Central memory CD4-positive, alpha-beta T cell (primary cell): ENCODE data around the gene PPM1G.
A peak's percentile ranks its signal among the peaks of the same experiment; 100 is the strongest.

Experiments
- DNase-seq: peaks from one replicate; pipeline ENCODE4 v3.0.0; 2022

The PPM1G gene

DNA sequence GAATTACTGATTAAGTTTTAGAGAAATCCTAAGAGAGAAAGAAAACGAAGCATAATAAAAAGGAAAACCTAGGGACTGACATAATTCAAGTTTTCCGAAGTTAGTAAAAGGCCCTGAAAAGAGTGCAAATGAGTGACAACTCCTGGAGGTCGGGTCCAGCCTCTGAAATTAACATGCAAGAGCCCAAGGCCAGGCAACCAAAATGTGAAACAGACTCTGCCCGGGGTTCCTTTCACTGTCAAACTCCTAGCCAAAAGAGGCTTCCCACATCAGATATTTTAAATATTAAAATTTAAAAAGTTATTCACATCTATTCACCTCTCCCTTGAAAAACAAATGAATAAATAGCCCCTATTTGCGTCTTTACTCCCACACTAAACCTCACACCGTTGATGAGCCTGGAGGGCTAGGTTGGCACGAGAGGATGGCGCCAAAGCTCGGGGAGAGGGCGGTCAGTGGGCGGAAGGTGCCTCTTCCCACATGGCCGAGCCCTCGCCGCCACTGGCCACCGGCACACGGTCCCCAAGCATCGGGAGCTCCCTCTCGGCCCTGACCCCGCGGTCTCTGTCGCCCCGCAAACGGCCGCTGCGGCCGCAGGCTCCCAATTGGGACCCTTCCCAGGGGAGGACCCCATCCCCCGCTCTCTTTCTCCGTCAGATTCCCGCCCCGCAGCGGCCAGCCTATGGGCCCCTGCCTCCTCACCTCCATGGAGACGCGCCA, 630 bp downstream of the PPM1G start:
- DNase-seq = no peak

DNA sequence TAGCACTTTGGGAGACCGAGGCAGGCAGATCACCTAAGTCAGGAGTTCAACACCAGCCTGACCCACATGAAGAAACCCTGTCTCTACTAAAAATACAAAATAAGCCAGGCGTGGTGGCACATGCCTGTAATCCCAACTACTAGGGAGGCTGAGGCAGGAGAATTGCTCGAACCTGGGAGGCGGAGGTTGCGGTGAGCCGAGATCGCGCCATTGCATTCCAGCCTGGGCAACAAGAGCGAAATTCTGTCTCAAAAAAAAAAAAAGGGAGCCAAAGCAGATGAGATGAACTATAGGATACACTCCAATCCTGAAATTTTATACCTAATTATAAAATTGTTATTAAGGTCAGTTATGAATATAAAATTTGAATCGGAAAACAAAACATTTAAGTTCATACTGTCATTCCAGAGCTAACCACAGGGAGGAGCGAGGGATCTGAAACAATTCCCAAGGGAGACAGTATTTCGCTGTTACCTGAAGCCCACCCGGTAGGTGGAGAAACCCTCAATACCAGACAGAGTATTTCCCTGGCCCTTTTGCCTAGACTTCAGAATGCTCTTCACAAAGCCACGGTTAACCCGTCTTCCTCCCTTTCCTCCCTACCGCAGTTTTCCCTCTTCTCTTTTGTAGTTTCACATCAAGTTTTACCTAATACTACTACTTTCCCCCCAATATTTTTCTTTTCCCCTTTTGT, 1.4 kb downstream of the PPM1G start:
- no peak for DNase-seq

DNA sequence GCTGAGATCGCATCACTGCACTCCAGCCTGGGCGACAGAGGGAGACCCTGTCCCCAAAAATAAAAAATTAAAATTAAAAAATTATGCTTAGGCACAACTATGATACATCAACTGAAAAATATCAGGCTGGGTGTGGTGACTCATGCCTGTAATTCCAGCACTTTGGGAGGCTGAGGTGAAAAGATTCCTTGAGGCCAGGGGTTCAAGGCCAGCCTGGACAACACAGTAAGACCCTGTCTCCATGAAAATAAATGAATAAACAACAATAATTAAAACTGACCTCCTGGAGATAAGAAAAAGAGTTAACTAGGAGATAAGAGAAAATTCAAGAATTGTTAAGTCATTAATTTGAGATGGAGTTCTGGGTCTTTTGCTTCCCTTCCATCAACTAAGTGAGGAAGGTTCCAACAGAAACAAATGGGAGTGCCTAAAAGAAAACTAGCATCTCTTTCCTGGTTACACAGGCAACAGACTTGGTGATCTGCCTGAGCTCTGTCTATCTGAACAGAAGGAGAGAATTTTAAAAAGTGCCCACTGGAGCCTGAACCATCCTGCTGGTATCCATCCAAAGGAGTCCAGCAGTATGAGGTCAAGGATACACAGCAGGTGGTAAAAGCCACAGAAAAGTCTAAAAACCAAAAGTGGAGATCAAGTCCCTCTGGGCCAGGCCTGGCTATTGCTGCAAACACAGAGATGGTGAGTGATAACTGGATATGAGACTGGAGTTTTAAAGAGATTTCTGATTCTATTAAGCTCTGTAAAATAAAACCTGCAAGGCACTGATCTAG, 8.8 kb downstream of the PPM1G start:
- no peak for DNase-seq

DNA sequence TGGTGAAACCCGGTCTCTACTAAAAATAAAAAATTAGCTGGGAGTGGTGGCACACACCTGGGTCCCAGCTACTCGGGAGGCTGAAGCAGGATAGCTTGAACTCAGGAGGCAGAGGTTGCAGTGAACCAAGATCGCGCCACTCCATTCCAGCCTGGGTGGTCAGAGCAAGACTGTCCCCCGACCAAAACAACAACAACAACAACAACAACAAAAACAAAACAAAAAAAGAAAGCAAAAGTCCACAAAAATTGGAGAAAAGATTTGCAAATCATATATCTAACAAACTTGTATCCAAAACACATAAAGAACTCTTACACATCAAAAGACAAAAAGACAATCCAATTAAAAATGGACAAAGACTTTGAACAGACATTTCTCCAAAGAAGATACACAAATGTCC, 10.4 kb downstream of the PPM1G start:
- DNase-seq = no peak

DNA sequence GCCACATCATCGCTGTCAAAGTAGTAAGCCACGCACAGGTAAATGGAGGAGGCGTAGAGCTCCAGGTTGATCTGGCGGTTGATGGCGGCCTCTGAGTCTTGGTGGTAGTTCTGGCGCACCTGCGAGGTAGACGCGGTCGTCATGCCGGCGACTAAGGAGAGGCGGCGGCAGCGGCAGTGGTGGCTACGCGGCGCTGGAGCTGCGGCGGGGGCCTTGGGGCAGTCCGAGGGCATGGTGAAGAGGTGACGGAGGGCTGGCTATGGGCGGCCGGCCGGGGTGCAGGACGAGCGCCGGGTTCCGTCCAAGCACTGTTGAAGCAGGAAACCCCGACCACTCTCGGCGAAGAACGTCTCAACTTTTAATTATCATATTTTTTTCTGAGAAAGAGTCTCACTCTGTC, 16.2 kb downstream of the PPM1G start:
- no peak for DNase-seq

DNA sequence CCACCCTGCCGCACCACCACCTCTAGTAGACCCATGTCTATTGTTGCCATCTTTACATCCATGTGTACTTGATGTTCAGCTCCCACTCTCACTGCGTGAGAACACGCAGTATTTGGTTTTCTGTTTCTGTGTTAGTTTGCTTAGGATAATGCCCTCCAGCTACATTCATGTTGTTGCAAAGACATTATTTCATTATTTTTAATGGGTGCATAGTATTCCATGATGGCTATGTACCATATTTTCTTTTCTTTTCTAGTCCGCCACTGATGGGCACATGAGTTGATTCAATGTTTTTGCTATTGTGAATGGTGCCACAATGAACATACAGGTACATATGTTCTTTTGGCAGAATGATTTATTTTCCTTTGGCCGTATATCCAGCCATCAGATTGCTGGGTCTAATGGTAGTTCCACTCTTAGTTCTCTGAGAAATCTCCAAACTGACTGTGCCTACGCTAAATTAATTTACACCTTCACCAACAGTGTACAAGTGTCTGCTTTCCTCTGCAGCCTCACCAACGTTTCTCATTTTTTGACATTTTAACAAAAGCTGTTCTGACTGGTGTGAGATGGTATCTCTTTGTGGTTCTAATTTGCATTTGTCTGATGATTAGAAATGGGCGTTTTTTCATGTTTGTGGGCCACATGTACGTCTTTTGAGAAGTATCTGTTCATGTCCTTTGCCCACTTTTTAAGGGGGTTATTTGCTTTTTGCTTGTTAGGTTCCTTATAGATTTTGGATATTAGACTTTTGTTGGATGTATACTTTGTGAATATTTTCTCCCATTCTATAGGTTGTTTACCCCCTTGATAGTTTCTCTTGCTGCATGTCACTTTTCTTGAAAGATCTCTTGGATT, 18.3 kb downstream of the PPM1G start:
- peak; percentile 74 for DNase-seq

DNA sequence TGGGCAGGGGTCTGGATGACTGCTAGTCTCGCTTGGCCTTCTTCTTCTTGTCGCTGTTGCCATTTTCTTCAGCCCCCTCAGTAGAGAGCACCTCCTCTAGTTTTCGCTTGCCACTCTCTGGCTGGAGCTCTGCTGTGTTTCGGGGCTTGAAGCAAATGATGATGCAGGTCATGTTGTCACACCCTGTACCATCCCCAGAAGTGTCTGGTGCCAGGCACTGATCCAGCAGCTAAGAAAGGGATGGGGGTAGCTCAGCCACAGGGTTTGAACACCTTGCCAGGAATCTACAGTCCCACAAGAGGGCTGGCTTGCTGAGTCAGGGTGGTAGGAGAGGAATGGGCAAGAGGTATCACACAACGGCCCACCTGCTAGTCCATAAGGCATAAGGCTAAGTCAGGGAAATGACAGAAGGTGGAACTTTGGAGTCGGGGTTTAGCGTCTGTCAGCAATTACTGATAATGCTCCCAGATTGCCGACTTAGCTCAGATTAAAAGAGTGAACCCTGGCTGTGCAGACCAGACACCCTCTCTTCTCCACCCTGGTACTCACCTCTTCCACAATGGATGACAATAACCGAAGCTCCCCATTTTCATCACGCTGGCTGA, 27.7 kb downstream of the PPM1G start:
- DNase-seq = no peak

DNA sequence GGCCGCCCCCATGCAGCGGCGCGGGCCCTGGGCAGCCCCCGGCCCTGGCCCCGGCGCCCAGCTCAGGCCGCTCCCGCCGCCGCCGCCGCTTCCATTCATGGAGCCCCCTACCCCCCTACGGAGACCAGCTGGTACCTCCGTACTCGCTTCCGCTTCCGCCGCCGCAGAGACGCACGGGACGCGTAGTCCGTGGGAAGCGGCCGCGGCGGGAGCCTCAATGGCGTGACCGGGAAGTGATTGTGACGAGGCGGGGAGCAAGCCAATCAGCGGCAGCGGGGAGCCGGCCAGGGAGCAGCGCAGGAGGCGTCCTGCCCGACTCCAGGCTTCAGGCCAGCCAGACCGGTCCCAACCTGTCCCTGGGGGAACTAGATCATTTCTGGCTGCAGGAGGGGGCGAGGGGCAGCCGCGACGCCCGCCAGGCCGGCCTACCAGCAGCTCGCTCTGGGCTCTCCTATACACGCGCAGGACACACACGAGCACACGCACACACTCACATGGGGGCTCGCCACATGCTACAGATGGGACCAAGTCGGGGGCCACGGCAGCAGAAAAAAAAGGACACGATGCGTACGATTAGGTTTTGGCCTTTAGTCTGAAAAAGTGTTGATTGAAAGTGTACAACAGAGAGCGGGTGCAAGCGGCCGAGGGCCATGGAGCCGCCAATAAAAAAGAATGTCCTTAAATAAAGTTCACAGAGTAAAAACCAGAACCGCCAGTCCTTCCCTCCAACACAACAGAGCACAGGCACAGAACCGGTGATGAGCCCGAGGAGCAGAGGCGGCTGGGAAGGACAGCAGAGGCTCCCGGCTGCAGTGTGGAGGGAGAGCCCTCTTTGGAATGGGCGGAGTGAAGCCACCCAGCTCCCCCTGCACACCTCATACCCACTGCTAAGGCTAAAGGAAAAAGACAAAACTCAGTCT, 28.5 kb downstream of the PPM1G start, which contains the start of gene ZNF513:
ZNF513 (minus strand) TSS at position 109 of the 920 bp plus-strand sequence. CDS start 208 bp downstream, outside the sequence.
- DNase-seq = peak; percentile 81

DNA sequence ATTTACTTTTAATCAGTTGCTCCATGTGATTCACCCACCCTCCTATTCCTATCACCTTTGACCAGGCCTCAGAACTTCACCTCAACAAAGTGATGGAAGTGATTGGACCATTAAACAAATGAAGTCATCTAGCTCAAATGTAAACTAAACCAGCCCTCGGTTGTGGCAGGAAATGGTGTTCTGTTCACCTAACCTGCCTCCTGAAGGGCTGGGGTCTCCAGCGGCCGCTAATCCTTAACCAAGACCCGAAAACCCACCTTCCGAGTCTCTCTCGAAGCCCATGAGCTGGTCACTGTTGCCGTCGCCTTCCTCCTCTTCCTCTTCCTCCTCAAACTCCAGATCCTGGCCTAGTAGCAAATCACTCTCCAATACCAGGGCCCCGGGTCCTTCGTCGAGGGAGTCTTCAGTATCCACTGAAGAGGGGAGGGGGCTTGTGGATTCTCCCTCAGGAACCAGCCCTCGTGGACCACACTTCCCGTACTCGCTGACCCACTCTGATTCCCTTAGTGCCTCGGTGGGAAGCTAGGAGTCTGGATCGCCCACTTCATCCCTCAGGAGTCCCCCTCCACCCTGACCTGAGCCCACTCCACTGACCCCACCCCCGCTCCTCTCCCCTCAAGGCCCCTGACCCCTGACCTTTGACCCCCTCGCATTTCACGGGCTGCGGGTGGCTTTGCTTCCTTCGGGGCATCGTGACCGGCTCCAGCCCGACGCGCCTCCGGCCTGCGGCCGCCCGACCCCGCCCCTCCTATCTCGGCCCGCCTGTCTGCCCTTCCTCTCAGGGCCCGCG, 29.4 kb downstream of the PPM1G start:
- peak; percentile 24 for DNase-seq

DNA sequence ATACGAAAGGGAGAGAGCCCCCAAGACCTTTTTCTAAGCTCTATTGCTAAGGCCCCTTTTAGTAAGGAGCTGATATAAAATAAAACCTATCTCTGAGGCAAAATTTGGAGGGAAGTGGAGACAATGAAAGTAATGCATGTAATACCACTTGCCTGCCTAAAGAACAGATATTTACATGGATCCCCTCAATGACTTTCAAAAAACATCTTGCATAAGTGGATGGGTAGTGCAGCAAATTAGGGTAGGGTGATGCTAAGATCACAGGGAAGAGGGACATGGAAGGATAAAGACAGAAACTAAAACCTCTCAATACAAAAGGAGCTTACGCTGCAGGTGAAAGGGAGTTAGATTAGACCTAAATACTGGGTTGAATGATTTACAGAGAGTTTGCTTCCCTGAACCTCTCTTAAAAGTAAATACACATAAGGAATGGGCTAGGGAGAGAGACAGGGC, 30.0 kb downstream of the PPM1G start:
- no peak for DNase-seq

DNA sequence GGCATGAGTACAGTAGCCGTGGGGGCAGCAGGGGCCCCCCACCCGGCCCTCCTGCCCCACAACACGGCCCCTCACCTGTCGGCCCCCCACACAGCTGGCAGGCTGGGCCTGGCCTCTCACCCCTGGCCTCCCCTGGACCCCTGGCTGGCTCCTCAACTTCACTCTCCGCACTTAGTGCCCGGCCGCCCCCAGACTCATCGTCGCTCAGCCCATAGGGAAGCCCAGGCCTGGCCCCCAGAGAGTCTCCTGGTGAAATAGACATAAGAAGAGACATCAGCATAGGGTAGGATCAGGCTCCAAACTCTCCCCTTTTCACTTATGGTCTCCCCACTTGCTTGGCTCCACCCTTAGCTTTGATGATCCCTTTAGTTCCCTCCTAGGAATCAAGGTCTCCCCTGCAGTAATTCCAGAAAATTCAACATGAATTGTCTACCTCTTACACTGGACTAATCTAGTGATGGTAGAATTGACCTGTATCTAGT, 30.5 kb downstream of the PPM1G start:
- DNase-seq = no peak

DNA sequence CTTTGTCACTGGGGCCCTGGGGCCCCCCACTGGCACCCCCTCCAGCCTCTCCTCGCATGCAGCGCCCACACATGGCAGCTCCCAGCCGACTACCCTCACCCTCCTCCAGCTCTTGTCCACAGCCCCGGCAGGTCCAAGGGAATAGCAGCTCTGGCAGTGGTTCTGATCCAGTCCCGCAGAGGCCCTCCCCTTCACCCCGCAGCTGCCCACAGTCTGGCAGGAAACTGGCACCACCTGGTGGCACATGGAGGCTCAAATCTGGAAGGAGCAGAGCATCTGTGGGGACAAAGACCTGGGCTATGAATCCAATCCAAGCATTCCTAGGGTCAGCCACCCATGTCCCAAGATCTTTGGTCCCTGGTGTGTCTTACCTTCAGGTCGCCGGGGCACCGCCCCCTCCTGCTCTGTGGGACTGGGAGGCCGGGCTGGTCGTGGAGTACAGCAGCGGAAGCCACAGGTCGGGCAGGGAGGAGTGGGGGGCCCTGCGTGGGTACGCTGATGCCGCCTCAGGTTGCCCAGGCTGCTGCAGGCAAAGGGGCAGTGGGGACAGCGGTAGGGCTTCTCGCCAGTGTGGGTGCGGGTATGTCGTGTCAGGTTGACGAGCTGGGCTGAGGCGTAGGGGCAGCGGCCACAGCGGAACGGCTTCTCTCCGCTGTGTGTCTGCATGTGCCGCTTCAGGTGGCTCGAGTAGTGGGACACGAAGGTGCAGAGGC, 31.1 kb downstream of the PPM1G start:
- DNase-seq = no peak

DNA sequence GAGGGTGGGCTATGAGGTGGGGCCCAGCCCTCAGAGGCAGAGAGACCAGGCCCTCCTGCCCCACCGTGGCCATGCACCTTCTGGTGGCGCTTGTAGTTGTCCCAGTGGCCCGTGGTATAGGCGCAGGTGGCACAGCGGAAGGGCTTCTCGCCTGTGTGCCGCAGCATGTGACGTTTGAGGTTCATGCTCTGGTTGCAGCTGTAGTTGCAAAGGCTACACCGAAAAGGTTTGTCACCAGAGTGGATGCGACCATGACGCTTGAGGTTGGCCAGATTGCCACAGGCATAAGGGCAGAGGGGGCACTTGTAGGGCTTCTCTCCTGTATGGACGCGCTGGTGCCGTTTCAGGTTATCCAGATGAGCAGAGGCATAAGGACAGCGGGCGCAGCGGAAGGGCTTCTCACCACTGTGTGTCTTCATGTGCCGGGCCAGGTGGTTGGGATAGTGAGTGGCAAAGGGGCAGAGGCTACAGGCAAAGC, 31.7 kb downstream of the PPM1G start:
- no peak for DNase-seq

DNA sequence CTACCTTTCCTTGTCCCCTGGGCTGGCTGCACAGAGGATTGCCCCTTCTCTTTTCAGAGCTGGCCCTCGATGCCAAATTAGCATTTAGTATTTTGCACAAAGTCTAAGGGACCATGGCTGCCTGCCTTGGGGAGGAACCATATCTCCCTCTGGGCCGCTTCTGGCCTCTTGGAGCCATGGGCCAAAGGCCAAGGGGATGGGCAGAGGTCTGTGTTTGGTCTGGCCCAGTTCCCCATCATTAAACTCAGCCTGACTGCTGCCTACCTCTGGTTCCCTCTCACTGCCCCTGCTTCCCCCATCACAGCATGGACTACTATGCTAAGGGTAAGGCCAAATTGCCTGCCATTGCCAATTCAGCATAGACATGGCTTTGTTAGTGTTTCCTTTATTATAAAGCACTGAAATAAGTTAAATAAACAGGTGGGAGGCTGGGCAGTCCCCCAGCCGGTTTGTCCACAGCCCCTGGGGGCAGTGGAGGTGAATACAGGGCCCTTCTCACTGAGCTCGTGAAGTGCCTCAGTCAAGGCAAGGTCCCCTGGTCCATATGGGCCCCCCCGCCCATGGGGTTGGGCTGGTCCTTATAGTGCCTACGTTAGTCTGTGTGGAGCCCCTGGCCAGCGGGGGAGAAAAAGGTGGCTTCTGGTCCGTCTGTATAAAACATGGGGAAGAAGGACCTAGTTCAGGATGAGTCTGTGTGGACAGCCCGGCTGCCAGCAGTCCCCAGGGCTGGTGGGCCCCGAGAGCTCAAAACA, 32.3 kb downstream of the PPM1G start:
- DNase-seq = no peak

DNA sequence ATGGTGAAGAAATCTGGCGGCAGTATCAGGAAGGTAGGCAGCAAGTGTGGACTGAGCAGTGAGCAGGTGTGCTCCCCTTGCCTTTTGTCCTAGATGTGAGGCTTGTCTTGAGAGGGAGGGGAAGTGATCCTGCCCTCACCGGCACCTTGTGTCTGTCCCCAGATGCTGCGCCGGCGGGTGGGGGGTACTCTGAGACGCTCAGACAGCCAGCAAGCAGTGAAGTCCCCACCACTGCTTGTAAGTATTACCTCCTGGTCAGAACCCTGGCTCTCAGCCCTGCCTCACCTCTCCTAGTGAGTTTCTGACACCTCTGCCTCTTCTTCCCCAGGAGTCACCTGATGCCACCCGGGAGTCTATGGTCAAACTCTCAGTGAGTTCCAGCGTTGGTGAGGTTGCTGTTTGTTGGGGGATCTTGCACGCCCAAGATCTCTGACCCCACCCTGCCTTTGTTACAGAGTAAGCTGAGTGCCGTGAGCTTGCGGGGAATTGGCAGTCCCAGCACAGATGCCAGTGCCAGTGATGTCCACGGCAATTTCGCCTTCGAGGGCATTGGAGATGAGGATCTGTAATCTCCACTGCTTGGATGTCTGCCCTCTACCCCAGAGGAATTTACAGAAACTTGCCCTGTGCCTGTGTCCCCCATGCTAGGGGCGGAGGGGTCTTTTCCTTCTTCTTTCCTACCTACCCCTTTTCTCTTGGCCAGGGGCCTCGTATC, 33.1 kb downstream of the PPM1G start:
- no peak for DNase-seq

DNA sequence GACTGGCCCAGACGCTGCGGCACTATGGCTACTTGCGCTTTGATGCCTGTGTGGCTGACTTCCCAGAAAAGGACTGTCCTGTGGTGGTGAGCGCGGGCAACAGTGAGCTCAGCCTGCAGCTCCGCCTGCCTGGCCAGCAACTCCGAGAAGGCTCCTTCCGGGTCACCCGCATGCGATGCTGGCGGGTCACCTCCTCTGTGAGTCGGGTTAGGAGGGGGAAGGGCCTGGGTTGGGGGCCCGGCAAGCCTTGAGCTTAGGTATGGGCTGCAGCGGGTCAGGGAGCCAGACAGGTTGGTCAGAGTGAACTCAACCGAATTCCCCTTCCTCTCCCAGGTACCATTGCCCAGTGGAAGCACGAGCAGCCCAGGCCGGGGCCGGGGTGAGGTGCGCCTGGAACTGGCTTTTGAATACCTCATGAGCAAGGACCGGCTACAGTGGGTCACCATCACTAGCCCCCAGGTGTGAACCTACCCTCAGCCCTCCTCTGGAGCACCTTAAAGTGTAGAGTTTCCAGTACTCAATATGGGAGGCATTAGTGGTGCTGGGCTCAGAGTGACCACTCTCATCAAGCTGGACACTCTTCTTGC, 33.8 kb downstream of the PPM1G start:
- no peak for DNase-seq

DNA sequence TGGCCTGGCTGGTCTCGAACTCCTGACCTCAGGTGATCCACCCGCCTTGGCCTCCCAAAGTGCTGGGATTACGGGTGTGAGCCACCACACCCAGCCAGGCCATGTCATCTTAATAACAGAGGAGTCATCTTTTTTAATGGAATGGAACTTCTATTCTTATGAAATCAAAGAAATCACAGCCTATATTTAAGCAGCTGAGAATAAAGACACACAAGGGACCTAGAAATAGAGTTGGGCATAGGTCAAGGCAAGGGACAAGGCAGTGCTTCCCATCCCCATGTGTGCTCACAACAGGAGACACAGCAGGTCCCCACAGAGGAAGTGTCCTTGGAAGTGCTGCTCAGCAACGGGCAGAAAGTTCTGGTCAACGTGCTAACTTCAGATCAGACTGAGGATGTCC, 35.8 kb downstream of the PPM1G start:
- no peak for DNase-seq
